WERI-Rb-1 (cell line): Measurements from ENCODE around the gene TAF11L7.
"Not testable (repeated sequence)": the region's sequence is repeated elsewhere in the genome, so short reads cannot be mapped to it uniquely, and the experiment has no call there.

ENCODE experiments used
- DNase-seq: peaks from one replicate; pipeline ENCODE4 v3.0.0-alpha.2; 2020
- H3K27ac ChIP-seq: fragments of 250-450 bp; sonication (Bioruptor Pico); 2 replicates; pipeline ENCODE4 v1.5.1; 2020; ENCODE audit warnings: mild to moderate bottlenecking, moderate library complexity
- H3K27me3 ChIP-seq: fragments of 250-450 bp; sonication (Bioruptor Pico); 2 replicates; pipeline ENCODE4 v1.5.1; 2021; ENCODE audit warnings: mild to moderate bottlenecking, low read depth, moderate library complexity; ENCODE audit not compliant: insufficient read depth, severe bottlenecking
- H3K36me3 ChIP-seq: fragments of 250-450 bp; sonication (Bioruptor Pico); 2 replicates; pipeline ENCODE4 v1.5.1; 2020; ENCODE audit warnings: mild to moderate bottlenecking, moderate library complexity
- H3K4me3 ChIP-seq: 2 replicates; pipeline ENCODE4 v1.5.1; 2011; ENCODE audit warnings: low read depth, mild to moderate bottlenecking, control low read depth, low read length
- H3K9me3 ChIP-seq: fragments of 250-450 bp; sonication (Bioruptor Pico); 2 replicates; pipeline ENCODE4 v1.5.1; 2021; ENCODE audit warnings: mild to moderate bottlenecking, moderate library complexity; ENCODE audit not compliant: severe bottlenecking
- TF ChIP-seq, protein P1 (sequence below): IDR thresholded peaks from 2 replicates; pipeline ENCODE4 v1.5.1; 2011; ENCODE audit warnings: low read depth, mild to moderate bottlenecking, control low read depth, inconsistent platforms, low read length

Gene TAF11L7

DNA sequence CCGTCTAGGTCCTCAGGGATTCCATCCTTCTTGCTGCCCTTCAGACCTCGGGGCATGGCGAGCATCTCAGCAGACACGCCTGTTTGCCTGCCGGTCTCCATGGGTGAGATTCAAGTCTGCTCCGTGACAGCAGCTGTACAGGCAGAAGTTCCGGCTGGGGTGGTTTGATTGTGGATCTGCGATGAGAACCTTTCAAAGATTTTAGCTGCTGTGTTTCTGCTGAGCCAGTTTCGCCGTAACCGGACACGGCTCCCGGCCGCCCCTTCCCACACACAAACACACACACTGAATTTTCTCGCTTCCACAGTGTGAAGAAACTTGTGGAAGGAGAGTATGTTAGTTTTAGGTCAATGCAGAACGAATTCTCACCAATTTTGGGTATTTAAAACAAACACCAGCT is at the start of gene TAF11L7:
Gene TAF11L7, minus strand, starts transcription at position 101 of the 400 bp plus-strand sequence.
- H3K36me3 ChIP-seq, DNase-seq, H3K27ac ChIP-seq, H3K27me3 ChIP-seq, H3K4me3 ChIP-seq, H3K9me3 ChIP-seq: not testable (repeated sequence)

DNA sequence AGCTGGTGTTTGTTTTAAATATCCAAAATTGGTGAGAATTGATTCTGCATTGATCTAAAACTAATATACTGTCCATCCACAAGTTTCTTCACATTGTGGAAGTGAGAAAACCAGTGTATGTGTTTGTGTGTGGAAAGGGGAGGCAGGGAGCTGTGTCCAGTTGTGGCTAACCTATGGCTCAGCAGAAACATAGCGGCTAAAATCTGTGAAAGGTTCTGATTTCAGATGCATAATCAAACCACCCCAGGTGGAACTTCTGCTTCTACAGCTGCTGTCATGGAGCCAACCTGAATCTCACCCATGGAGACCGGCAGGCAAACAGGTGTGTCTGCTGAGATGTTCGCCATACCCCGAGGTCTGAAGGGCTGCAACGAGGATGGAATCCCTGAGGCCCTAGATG is 48.6 kb upstream of the TAF11L7 start, which contains the start of gene TAF11L14:
Gene TAF11L14, plus strand, starts transcription at position 301 of the 400 bp plus-strand sequence.
- DNase-seq = no peak
- TF ChIP-seq, protein P1, sequence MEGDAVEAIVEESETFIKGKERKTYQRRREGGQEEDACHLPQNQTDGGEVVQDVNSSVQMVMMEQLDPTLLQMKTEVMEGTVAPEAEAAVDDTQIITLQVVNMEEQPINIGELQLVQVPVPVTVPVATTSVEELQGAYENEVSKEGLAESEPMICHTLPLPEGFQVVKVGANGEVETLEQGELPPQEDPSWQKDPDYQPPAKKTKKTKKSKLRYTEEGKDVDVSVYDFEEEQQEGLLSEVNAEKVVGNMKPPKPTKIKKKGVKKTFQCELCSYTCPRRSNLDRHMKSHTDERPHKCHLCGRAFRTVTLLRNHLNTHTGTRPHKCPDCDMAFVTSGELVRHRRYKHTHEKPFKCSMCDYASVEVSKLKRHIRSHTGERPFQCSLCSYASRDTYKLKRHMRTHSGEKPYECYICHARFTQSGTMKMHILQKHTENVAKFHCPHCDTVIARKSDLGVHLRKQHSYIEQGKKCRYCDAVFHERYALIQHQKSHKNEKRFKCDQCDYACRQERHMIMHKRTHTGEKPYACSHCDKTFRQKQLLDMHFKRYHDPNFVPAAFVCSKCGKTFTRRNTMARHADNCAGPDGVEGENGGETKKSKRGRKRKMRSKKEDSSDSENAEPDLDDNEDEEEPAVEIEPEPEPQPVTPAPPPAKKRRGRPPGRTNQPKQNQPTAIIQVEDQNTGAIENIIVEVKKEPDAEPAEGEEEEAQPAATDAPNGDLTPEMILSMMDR = no peak
- Histone ChIP-seq H3K27ac (no peak within 1 kb of the TSS), H3K27me3 (no peaks in the 10 kb centered on the region), H3K4me3 (no peak within 1 kb of the TSS), H3K9me3 (no peaks in the 10 kb centered on the region), H3K36me3 (no peaks in the 10 kb centered on the region)

DNA sequence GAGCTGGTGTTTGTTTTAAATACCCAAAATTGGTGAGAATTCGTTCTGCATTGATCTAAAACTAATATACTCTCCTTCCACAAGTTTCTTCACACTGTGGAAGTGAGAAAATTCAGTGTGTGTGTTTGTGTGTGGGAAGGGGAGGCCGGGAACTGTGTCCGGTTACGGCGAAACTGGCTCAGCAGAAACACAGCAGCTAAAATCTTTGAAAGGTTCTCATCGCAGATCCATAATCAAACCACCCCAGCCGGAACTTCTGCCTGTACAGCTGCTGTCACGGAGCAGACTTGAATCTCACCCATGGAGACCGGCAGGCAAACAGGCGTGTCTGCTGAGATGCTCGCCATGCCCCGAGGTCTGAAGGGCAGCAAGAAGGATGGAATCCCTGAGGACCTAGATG is 46.2 kb upstream of the TAF11L7 start, which contains the start of gene TAF11L13:
Gene TAF11L13, plus strand, starts transcription at position 301 of the 400 bp plus-strand sequence.
- H3K9me3 ChIP-seq, H3K36me3 ChIP-seq, DNase-seq, H3K27me3 ChIP-seq, H3K4me3 ChIP-seq, H3K27ac ChIP-seq: not testable (repeated sequence)

DNA sequence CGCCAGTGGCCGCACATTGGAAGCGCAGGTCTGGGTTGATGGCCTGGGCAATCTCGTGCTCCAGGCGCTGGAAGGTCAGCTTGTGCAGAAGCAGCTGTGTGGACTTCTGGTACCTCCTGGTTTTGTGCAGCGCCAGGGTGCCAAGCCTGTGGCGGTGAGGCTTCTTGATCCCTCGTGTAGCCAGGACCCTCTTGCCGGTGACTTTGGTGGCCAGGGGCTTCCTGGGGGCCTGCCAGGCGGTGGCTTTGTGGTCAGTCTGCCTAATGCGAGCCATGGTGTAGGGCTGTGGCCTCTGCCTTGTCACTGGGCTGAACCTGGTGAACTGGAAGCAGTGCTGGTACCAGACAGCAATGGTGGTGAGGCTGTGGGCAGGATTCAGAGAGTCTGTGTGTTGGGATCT is 40.1 kb upstream of the TAF11L7 start:
- no peaks in the 10 kb centered on the region for H3K9me3 ChIP-seq
- H3K27ac ChIP-seq = no peak overlapping the region
- DNase-seq = no peak
- H3K27me3 ChIP-seq = no peaks in the 10 kb centered on the region
- H3K4me3 ChIP-seq = no peak overlapping the region
- TF ChIP-seq, protein P1 = no peak
- H3K36me3 ChIP-seq = no peaks in the 10 kb centered on the region

- Histone ChIP-seq H3K4me3 (no peak overlapping the region), H3K27ac (no peak overlapping the region), H3K27me3 (no peaks in the 10 kb centered on the region), H3K9me3 (no peaks in the 10 kb centered on the region), H3K36me3 (no peaks in the 10 kb centered on the region)
- DNase-seq = no peak
- TF ChIP-seq, protein P1 = peak; percentile 59
Measured at GRCh38 chr5:17620627-17621026, 35.1 kb upstream of the TAF11L7 start.

DNA sequence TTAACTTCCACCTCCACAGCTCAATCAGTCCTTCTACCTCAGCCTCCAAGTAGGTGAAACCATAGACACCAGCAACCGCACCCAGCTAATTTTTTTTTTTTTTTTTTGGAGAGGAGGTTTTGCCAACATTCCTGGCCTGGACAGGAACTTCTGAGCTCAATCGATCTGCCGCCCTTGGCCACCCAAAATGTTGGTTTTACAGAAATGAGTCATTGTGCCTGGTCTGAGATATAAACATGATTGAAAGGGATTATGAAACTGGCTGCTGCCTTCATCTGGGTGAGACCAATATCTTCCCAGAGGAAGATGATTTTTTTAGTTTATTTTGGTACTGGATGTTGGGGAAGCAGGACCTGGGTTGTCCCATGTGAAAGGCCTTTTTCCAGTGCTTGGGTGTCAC is 33.8 kb upstream of the TAF11L7 start:
- no peak overlapping the region for H3K27ac ChIP-seq
- DNase-seq = no peak
- no peaks in the 10 kb centered on the region for H3K27me3 ChIP-seq

More for the DNA sequence above, 33.8 kb upstream of the TAF11L7 start:
- no peaks in the 10 kb centered on the region for H3K9me3 ChIP-seq
- TF ChIP-seq, protein P1 = no peak
- no peak overlapping the region for H3K4me3 ChIP-seq
- H3K36me3 ChIP-seq = no peaks in the 10 kb centered on the region
